Measurements from ENCODE around the gene TTLL13.

DNA sequence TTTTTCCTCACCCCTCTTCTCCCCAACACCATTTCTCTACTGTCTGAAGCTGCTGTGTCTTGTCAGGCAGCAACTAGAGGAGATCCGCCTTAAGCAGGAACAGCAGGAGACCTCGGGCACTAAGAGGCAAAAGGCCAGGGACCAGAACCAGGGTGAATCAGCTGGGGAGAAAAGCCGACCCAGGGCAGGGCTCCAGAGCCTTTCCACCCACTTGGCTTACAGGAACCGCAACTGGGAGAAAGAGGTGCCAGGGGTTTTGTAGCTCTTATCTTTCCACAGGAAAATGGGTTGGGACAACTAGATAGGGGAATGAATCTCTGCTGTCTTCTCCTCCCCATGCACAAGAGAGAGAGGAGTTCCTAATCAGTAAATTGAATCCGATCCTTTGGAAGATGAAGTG lies 13.1 kb downstream of the TTLL13 start:
- TF ChIP-seq, protein P1, sequence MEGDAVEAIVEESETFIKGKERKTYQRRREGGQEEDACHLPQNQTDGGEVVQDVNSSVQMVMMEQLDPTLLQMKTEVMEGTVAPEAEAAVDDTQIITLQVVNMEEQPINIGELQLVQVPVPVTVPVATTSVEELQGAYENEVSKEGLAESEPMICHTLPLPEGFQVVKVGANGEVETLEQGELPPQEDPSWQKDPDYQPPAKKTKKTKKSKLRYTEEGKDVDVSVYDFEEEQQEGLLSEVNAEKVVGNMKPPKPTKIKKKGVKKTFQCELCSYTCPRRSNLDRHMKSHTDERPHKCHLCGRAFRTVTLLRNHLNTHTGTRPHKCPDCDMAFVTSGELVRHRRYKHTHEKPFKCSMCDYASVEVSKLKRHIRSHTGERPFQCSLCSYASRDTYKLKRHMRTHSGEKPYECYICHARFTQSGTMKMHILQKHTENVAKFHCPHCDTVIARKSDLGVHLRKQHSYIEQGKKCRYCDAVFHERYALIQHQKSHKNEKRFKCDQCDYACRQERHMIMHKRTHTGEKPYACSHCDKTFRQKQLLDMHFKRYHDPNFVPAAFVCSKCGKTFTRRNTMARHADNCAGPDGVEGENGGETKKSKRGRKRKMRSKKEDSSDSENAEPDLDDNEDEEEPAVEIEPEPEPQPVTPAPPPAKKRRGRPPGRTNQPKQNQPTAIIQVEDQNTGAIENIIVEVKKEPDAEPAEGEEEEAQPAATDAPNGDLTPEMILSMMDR (IDR thresholded peaks at IDR 0.05), result no peak
- TF ChIP-seq POLR2A (IDR thresholded peaks at IDR 0.05), result no peak

All from body of pancreas (tissue), 4 donors.